Sigmoid colon (tissue), 7 donors: Measurements from ENCODE around the gene ZNF33A. TPM values are rescaled to one million over a fixed set of nuclear protein-coding genes. Genes with fewer than 3 reads are reported as not detected.

Experiments
- DNase-seq: peaks from one replicate; pipeline ENCODE4 v3.0.0-alpha.2; 2019
- H3K27ac ChIP-seq, 4 donors: fragments of 200-600 bp; sonication (generic); one replicate each; pipeline ENCODE4 v1.5.1; 2016 to 2019; ENCODE audit warnings: mild to moderate bottlenecking in 1 of 4
- H3K27me3 ChIP-seq, 3 donors: fragments of 200-600 bp; sonication (generic); one replicate each; pipeline ENCODE4 v1.5.1; 2019; ENCODE audit warnings: mild to moderate bottlenecking in 1 of 3
- H3K36me3 ChIP-seq, 4 donors: fragments of 200-600 bp; sonication (generic); one replicate each; pipeline ENCODE4 v1.5.1; 2016 to 2019
- H3K4me1 ChIP-seq, 4 donors: fragments of 200-600 bp; sonication (generic); one replicate each; pipeline ENCODE4 v1.5.1; 2017 to 2019
- H3K4me3 ChIP-seq, 4 donors: fragments of 200-600 bp; sonication (generic); one replicate each; pipeline ENCODE4 v1.5.1; 2017 to 2019; ENCODE audit warnings: mild to moderate bottlenecking in 2 of 4, moderate library complexity in 1 of 4
- H3K9me3 ChIP-seq, 4 donors: fragments of 200-600 bp in 3 of 4; sonication (generic) in 3 of 4; one replicate each; pipeline versions ENCODE4 v1.5.1 to v1.6.1; 2013 to 2019
- CTCF ChIP-seq, 4 experiments: fragments of 450-650 bp in 3 of 4; fragments of 200-600 bp in 1 of 4; IDR thresholded peaks; one replicate each; pipeline ENCODE4 v1.5.1; 2016 to 2019; ENCODE audit warnings: antibody characterized with exemption in 4 of 4, mild to moderate bottlenecking in 3 of 4, moderate library complexity in 2 of 4
- EP300 ChIP-seq, 4 donors: sonication (generic); formaldehyde crosslinking; IDR thresholded peaks; one replicate each; pipeline ENCODE4 v1.6.1; 2017; ENCODE audit warnings: antibody characterized with exemption in 4 of 4
- POLR2A ChIP-seq, 2 donors: fragments of 450-650 bp; IDR thresholded peaks; one replicate each; pipeline ENCODE4 v1.6.1; 2016; ENCODE audit warnings: antibody characterized with exemption in 2 of 2, mild to moderate bottlenecking in 2 of 2, moderate library complexity in 2 of 2
- POLR2AphosphoS5 ChIP-seq, 4 donors: sonication (generic); formaldehyde crosslinking; IDR thresholded peaks; one replicate each; pipeline ENCODE4 v1.6.1; 2017; ENCODE audit warnings: antibody characterized with exemption in 4 of 4
- WGBS, 2 donors: extraction: QIAGEN DNeasy Blood & Tissue Kit; methylation state at CpG; one replicate each; pipeline ENCODE4 v1.1.7; 2013; 5-methylcytosine and 5-hydroxymethylcytosine counted together
- intact Hi-C: fragments of 100-400 bp; cut with DNase I; formaldehyde crosslinking; loops from one replicate; pipeline ENCODE4 v1.15.1; 2023
- polyA plus RNA-seq, 3 donors: library from polyadenylated mRNA; stranded (reverse); fragments of 200-250 nt; gene quantifications; one replicate each; pipeline ENCODE4 v1.2.3, GENCODE V29; 2013
- total RNA-seq, 4 donors: library from RNA; depleted of rRNA; stranded (reverse); fragments of >200 nt; gene quantifications; one replicate each; pipeline ENCODE4 v1.1.0, GENCODE V29; 2016
- donor health status: healthy with polysubstance abuse.
- donor health status: Bipolar disorder and iron deficiency.
- donor health status: healthy.

The ZNF33A gene
- total and polyA plus RNA-seq, 7 donors = 8.4 to 35.5 (median 30.9) TPM

GRCh38 chr10:38025283-38025682 lies 14.8 kb downstream of the ZNF33A start:
- no peak overlapping the region for H3K27ac ChIP-seq
- intact Hi-C loops = no loop called here
- no peaks in the 10 kb centered on the region for H3K9me3 ChIP-seq
- TF ChIP-seq POLR2A (IDR thresholded peaks at IDR 0.05) = no peak
- TF ChIP-seq EP300 (IDR thresholded peaks at IDR 0.05) = no peak
- TF ChIP-seq POLR2AphosphoS5 (IDR thresholded peaks at IDR 0.05) = no peak
- TF ChIP-seq CTCF (IDR thresholded peaks at IDR 0.05) = no peak
- H3K27me3 ChIP-seq = no peaks in the 10 kb centered on the region
- peaks cover 6 to 98% (median 36%) of the 10 kb centered on the region in 4 donors for H3K36me3 ChIP-seq
- no peak overlapping the region for H3K4me3 ChIP-seq
- 82 to 94% methylated on average over 3 of the region's 3 CpGs for WGBS, 2 donors
- DNase-seq = no peak
- no peaks in the 10 kb centered on the region for H3K4me1 ChIP-seq

GRCh38 chr10:38027986-38028385 lies 17.5 kb downstream of the ZNF33A start:
- Histone ChIP-seq H3K27ac (no peak overlapping the region), H3K4me1 (no peaks in the 10 kb centered on the region), H3K4me3 (no peak overlapping the region), H3K36me3 (peaks cover 6 to 98% (median 32%) of the 10 kb centered on the region in 4 donors), H3K27me3 (no peaks in the 10 kb centered on the region), H3K9me3 (no peaks in the 10 kb centered on the region)
- no peak for TF ChIP-seq POLR2AphosphoS5 (IDR thresholded peaks at IDR 0.05)
- no peak for TF ChIP-seq POLR2A (IDR thresholded peaks at IDR 0.05)
- TF ChIP-seq CTCF (IDR thresholded peaks at IDR 0.05) = no peak
- no peak for DNase-seq
- intact Hi-C loops = no loop called here
- WGBS, 2 donors = 89 to 97% methylated on average over 1 of the region's 1 CpG

- no peaks in the 10 kb centered on the region for H3K9me3 ChIP-seq
- no peaks in the 10 kb centered on the region for H3K27me3 ChIP-seq
- H3K36me3 ChIP-seq = peaks cover 0 to 92% (median 25%) of the 10 kb centered on the region in 4 donors
- no peaks in the 10 kb centered on the region for H3K4me1 ChIP-seq
- peak overlapping the region in 3 of 4 donors; percentile 26 to 50 (median 50) for H3K27ac ChIP-seq
- no peak overlapping the region for H3K4me3 ChIP-seq
- TF ChIP-seq CTCF (IDR thresholded peaks at IDR 0.05) (no peak), POLR2A (IDR thresholded peaks at IDR 0.05) (no peak), EP300 (IDR thresholded peaks at IDR 0.05) (no peak), POLR2AphosphoS5 (IDR thresholded peaks at IDR 0.05) (no peak)
- DNase-seq = no peak
- intact Hi-C loops = no loop called here
- WGBS, 2 donors = 84 to 87% methylated on average over 5 of the region's 5 CpGs
Measured at GRCh38 chr10:38032886-38033285, 22.4 kb downstream of the ZNF33A start.

DNA sequence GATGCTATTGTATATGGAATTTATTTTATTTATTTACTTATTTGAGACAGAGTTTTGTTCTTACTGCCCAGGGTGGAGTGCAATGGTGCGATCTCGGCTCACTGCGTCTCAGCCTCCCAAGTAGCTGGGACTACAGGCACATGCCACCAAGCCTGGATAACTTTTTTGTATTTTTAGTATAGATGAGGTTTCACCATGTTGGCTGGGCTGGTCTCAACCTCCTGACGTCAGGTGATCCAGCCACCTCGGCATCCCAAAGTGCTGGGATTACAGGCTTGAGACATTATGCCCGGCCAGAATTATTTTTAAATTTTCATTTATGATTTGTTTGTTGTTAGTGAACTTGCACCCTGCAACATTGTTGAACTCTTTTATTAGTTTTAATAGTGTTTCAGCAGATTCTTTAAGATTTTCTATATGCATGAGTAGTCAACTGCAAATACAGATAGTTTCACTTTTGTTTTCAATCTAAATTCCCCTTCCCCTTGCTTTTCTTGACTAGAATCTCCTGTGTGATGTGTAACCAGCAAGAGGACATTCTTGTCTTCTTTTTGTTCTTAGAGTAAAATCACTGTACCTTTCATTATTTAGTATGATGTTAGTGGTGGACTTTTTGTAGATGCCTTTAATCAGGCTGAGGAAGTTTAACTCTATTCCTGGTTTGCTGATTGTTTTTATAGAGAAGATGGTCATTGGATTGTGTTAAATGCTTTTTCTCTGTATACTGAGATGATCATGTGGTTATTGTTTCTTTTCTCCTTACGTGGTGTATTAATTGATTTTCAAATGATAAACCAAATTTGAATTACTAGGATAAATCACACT lies 27.8 kb downstream of the ZNF33A start:
- Histone ChIP-seq H3K27ac (no peak overlapping the region), H3K36me3 (peaks cover 0 to 38% (median 14%) of the 10 kb centered on the region in 4 donors), H3K9me3 (no peaks in the 10 kb centered on the region), H3K4me3 (no peak overlapping the region), H3K27me3 (no peaks in the 10 kb centered on the region), H3K4me1 (peaks cover 0 to 7% (median 0%) of the 10 kb centered on the region in 4 donors)
- 89 to 94% methylated on average over 7 of the region's 7 CpGs for WGBS, 2 donors
- DNase-seq = no peak
- TF ChIP-seq POLR2AphosphoS5 (IDR thresholded peaks at IDR 0.05) (no peak), POLR2A (IDR thresholded peaks at IDR 0.05) (no peak), CTCF (IDR thresholded peaks at IDR 0.05) (no peak), EP300 (IDR thresholded peaks at IDR 0.05) (no peak)
- intact Hi-C loops = no loop called here

- Histone ChIP-seq H3K4me1 (peaks cover 0 to 7% (median 0%) of the 10 kb centered on the region in 4 donors), H3K27me3 (no peaks in the 10 kb centered on the region), H3K9me3 (no peaks in the 10 kb centered on the region), H3K4me3 (no peak overlapping the region), H3K36me3 (peaks cover 0 to 39% (median 14%) of the 10 kb centered on the region in 4 donors), H3K27ac (no peak overlapping the region)
- intact Hi-C loops = no loop called here
- DNase-seq = no peak
- no peak for TF ChIP-seq POLR2A (IDR thresholded peaks at IDR 0.05)
- TF ChIP-seq CTCF (IDR thresholded peaks at IDR 0.05) = no peak
- no peak for TF ChIP-seq EP300 (IDR thresholded peaks at IDR 0.05)
- TF ChIP-seq POLR2AphosphoS5 (IDR thresholded peaks at IDR 0.05) = no peak
Measured at GRCh38 chr10:38038932-38039245, 28.4 kb downstream of the ZNF33A start.
